GM21529 (cell line): Measurements from ENCODE around the gene MAPK14.
"Not testable (repeated sequence)": the region's sequence is repeated elsewhere in the genome, so short reads cannot be mapped to it uniquely, and the experiment has no call there.

ENCODE experiments used
- ATAC-seq: cut with Tn5 transposase; IDR thresholded peaks from one replicate; pipeline ENCODE4 v1.9.1; 2021; ENCODE audit not compliant: unreplicated experiment

The MAPK14 gene

DNA sequence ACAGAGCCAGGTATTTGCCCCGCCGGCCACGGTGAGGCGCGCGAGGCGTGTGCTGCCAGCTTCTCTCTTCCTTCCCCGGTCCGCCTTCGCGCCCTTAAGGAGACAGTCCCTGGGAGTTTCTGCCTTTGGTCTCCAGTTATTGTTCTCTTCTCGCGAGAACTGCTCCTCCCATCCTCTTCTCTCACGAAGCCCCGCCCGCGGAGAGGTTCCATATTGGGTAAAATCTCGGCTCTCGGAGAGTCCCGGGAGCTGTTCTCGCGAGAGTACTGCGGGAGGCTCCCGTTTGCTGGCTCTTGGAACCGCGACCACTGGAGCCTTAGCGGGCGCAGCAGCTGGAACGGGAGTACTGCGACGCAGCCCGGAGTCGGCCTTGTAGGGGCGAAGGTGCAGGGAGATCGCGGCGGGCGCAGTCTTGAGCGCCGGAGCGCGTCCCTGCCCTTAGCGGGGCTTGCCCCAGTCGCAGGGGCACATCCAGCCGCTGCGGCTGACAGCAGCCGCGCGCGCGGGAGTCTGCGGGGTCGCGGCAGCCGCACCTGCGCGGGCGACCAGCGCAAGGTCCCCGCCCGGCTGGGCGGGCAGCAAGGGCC lies at the start of gene MAPK14:
Gene MAPK14 (plus strand): TSS at position 308 of the 587 bp plus-strand sequence. CDS start 350 bp downstream, outside the sequence.
- peak; percentile 78 for ATAC-seq

DNA sequence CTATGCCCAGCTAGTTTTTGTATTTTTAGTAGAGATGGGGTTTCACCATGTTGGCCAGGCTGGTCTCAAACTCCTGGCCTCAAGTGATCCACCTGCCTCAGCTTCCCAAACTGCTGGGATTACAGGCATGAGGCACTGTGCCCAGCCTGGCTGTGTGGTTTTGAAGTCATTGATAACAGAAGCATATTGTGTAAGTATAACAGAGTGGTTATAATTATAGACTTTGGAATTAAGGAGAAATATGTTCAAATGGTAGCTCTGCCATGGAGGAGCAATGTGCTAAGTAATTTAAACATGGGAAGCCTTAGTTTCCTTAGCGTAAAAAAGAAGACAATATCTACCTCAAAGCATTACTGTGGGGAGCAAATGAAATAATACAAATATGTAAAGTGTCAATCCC lies 47.5 kb upstream of the MAPK14 start:
- not testable (repeated sequence) for ATAC-seq

- ATAC-seq: no peak
Measured at GRCh38 chr6:35980991-35981645, 46.5 kb upstream of the MAPK14 start.

GRCh38 chr6:35984701-35985100 lies 42.9 kb upstream of the MAPK14 start:
- ATAC-seq: no peak

DNA sequence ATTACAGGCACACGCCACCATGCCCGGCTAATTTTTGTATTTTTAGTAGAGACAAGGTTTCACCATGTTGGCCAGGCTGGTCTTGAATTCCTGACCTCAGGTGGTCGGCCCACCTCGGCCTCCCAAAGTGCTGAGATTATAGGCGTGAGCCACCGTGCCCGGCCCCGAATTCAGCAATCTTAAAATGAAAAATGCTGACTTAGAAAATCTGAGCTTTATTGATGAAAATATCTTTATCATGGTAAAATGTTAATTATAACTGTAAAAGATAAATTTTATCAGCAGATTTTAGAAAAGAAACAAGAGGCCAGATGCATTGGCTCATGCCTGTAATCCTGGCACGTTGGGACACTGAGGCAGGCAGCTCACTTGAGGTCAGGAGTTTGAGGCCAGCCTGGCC lies 39.6 kb upstream of the MAPK14 start:
- ATAC-seq: not testable (repeated sequence)

- ATAC-seq: no peak
Measured at GRCh38 chr6:35993150-35993549, 34.5 kb upstream of the MAPK14 start.

DNA sequence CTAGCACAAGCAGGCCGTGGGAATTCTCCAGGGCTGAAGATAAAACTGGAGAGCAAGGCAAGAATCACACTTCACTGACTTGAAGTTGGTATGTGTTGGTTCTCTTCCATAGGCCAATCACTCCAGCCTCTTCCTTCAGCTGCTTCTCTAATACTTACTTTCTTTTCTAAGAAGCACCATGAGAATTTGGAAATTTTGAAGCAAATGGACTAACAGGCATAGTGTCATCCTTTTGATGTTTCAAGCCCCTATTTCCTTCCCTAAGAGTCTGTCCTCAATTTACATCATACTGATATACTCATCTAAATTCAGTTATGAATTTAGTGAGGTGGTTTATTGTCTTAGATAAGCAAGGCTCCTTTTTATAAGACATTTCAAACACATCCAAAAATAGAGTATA lies 27.2 kb upstream of the MAPK14 start:
- ATAC-seq: no peak

DNA sequence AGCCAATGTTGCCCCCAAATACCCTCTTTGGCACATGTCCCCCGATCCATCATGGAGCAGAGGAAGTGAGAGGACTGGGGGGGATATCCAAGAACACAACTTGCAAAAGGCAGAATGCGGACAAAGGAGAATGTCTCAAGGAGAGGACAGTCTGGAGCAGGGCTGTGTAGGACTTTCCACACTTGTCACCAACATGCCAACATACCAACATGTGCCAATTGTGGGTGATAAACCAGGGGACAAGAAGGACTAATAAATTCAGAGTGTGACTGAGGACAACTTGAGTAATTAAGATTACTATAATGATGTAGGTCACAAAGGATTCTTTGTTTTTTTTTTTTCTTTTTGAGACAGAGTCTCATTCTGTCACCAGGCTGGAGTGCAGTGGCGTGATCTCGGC lies 11.9 kb upstream of the MAPK14 start:
- no peak for ATAC-seq

- ATAC-seq: no peak
Measured at GRCh38 chr6:36018339-36018738, 9.3 kb upstream of the MAPK14 start.

GRCh38 chr6:36019167-36019566 lies 8.4 kb upstream of the MAPK14 start:
- no peak for ATAC-seq

DNA sequence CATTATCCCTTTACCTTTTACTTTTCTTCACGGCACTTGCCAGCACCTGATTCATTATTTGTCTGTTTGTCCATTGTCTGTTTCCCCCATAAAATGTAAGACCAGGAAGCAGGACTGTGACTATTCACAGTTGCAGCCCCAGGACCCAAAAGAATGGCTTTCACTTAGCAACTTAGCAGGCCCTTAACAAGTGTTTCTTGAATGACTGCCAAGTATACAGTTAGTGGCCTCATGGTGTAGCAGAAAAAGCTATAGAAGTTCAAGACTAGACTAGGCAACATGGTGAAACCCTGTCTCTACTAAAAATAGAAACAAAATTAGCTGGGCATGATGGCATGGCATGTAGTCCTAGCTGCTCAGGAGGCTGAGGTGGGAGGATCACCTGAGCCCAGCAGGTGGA lies 7.5 kb upstream of the MAPK14 start:
- no peak for ATAC-seq

- no peak for ATAC-seq
Measured at GRCh38 chr6:36023996-36024795, 3.4 kb upstream of the MAPK14 start, which contains the start of gene SLC26A8. Gene SLC26A8, minus strand, starts transcription at chr6:36024641. Its CDS starts 4,934 bp downstream, at chr6:36019707.

DNA sequence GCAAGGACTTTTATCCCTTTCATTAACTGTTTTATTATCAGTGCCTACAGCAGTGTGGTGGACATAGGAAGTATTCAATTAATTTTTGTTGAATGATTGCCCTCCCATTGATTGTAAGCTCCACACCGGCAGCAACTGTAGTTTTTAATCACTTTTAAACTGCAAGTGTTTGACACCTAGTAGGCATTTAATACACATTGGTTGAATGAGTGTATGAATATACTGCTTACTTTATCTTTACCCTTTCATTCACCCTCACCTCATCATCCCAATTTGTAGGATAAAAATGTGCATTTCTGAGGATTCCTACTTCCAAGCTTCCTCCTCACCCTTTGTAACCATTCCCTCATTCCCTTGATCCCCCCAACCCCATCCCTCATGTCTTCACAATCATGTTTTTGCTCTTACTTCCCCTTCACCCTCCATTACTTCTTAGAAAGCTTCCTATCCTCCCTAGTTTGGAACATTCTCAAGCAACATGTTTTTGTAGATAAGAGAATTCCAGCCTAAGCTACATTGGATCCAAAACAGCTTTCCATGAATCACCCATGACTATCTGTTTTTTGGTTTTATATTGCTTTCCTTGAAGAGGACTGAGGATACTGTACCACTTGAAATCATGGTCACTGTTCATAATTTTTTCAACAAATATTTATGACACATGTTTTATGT lies 2.2 kb upstream of the MAPK14 start:
- ATAC-seq: no peak

- ATAC-seq: no peak
Measured at GRCh38 chr6:36025932-36026327, 1.7 kb upstream of the MAPK14 start.

- ATAC-seq: peak; percentile 27
Measured at GRCh38 chr6:36028088-36028876, 674 bp downstream of the MAPK14 start.

GRCh38 chr6:36028877-36029324 lies 1.3 kb downstream of the MAPK14 start:
- no peak for ATAC-seq

DNA sequence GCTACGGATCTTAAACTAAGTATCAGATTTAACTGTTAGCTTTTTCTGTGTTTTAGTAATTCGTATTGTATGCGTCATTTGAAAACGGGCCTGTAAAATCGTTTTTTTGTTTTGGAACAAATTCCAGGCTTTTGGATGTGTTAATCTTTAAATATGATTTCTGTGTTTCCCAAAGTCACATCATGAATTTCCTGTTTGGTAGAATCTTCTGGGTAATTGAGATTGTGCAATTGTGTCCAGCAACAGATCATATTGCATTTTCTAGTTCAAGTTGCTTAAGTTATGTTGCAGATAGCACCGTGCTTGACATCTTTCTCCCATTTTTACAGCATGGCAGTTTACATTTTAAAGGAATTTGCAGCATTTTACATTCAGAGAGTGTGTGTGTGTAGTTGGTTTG lies 1.9 kb downstream of the MAPK14 start:
- no peak for ATAC-seq

DNA sequence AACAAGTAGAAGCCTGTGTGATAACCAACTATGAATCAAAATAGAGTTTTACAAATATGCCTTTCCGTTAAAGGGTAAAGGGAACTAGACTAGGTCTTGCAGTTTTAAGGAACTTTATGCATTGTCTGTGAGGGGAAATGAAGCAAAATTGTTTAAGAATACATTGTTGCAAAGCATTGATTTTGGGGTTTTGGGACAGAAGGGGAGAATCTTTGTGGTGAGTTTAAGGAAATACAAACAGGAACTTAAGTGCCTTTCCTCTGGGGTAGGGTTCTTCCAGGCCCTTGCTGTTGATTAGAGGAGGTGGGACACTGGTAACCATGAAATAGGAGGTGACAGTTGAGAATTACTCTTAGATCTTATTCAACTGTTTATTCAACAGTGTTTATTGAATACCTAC lies 4.7 kb downstream of the MAPK14 start:
- no peak for ATAC-seq

DNA sequence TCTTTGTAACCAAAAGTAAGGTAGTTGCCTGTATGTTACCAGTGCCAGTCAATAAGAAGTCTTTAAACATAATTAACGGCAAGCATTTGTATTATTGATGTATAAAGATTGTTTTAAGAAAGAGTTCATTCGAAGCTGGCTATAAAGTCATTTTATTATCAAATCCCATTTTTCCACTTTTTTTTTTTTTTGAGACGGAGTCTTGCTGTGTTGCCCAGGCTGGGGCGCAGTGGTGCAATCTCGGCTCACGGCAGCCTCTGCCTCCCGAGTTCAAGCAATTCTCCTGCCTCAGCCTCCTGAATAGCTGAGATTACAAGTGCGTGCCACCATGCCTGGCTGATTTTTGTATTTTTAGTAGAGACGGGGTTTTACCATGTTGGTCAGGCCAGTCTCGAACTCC lies 5.5 kb downstream of the MAPK14 start:
- ATAC-seq: not testable (repeated sequence)

- no peak for ATAC-seq
Measured at GRCh38 chr6:36033935-36034334, 6.3 kb downstream of the MAPK14 start.

DNA sequence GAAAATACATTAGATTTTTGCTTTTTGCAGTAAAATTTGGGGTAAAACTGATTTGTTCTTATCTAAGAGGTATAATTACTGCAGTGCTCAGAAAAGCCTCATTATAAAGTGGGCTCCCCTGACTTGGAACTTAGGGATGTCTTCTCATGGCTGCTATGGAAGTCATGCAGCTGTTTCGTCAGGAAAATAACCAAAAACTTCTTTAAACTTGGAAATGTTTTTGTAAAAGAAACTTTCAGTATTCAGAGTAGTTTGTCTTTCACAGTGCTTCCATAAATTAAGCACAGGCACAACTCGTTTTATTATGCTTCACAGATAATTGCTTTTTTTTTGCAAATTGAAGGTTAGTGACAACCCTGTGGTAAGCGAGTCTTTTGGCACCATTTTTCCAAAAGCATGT lies 6.8 kb downstream of the MAPK14 start:
- no peak for ATAC-seq
